Spleen (tissue), 7 donors: Measurements from ENCODE around the gene MAGEA9B.
"Not testable (repeated sequence)": the region's sequence is repeated elsewhere in the genome, so short reads cannot be mapped to it uniquely, and the experiment has no call there.

ENCODE experiments used
- POLR2A ChIP-seq, 3 donors: fragments of 450-650 bp; IDR thresholded peaks; one replicate each; pipeline ENCODE4 v1.5.1; 2017; ENCODE audit warnings: antibody characterized with exemption in 3 of 3, mild to moderate bottlenecking in 1 of 3
- POLR2AphosphoS5 ChIP-seq, 3 donors: sonication (generic); formaldehyde crosslinking; IDR thresholded peaks; one replicate each; pipeline ENCODE4 v1.5.1; 2017; ENCODE audit warnings: antibody characterized with exemption in 3 of 3
- TF ChIP-seq, protein P1 (sequence below), 11 experiments: fragments of 200-600 bp in 7 of 11; fragments of 450-650 bp in 4 of 11; sonication (generic) in 4 of 11; IDR thresholded peaks in 8 of 11; conservative IDR thresholded peaks in 3 of 11; 1 replicate in 7 of 11; 2 replicates in 4 of 11; pipeline versions ENCODE4 v1.4.0 to v1.8.0; 2016 to 2021; ENCODE audit warnings: antibody characterized with exemption in 11 of 11, inconsistent platforms in 4 of 11, mild to moderate bottlenecking in 1 of 11
- donor health status: DM: no; HTN: no; CAD: no; lungs with moderate emphysema.
- donor health status: DM: no; HTN: no; CAD: no.
- donor health status: DM: no; HTN: no; CAD: no.

DNA sequence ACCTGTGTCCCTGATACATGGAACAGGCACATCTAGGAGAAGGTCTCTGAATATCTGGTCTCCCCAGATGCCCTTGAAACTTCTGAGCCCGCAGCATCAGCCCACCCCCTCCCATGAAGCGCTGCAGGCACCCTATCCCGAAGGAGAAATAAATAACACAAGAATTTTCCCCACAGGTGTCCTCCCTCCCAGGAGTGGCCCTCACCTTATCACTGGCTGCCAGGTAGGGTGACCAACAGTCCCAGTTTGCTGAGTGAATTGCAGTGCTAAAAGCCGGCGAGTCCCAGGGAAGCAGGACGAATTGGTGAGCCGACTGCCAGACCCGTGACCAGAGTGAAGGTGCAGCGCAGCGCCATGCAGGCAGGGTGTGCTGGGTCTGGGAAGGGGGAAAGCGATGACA is 53.3 kb downstream of the MAGEA9B start:
- TF ChIP-seq, protein P1, sequence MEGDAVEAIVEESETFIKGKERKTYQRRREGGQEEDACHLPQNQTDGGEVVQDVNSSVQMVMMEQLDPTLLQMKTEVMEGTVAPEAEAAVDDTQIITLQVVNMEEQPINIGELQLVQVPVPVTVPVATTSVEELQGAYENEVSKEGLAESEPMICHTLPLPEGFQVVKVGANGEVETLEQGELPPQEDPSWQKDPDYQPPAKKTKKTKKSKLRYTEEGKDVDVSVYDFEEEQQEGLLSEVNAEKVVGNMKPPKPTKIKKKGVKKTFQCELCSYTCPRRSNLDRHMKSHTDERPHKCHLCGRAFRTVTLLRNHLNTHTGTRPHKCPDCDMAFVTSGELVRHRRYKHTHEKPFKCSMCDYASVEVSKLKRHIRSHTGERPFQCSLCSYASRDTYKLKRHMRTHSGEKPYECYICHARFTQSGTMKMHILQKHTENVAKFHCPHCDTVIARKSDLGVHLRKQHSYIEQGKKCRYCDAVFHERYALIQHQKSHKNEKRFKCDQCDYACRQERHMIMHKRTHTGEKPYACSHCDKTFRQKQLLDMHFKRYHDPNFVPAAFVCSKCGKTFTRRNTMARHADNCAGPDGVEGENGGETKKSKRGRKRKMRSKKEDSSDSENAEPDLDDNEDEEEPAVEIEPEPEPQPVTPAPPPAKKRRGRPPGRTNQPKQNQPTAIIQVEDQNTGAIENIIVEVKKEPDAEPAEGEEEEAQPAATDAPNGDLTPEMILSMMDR (IDR thresholded peaks at IDR 0.05 in 8 of 11, conservative IDR thresholded peaks at IDR 0.05 in 3 of 11), result not testable (repeated sequence)
- TF ChIP-seq POLR2A, POLR2AphosphoS5 (IDR thresholded peaks at IDR 0.05): not testable (repeated sequence)
